ENCODE measurements around the gene DHRSX. TPM values are rescaled to one million over a fixed set of nuclear protein-coding genes. Genes with fewer than 3 reads are reported as not detected.
"Not testable (repeated sequence)": the region's sequence is repeated elsewhere in the genome, so short reads cannot be mapped to it uniquely, and the experiment has no call there.

Gene DHRSX
- total and polyA plus RNA-seq, 12 donors: 6.4 to 68.6 (median 27.7) TPM

- Histone ChIP-seq H3K4me1 (replicated peaks in 1 of 2) (no peaks in the 10 kb centered on the region), H3K27me3 (no peaks in the 10 kb centered on the region), H3K36me3 (replicated peaks in 1 of 2) (no peaks in the 10 kb centered on the region), H3K9me3 (replicated peaks in 1 of 3) (no peaks in the 10 kb centered on the region), H3K4me3 (no peak overlapping the region), H3K27ac (no peak overlapping the region)
- TF ChIP-seq CTCF (IDR thresholded peaks at IDR 0.05): no peak
- TF ChIP-seq POLR2A (IDR thresholded peaks at IDR 0.05): no peak
- no peak for DNase-seq
- WGBS, 4 donors: 81 to 98% (median 94%) methylated on average over 6 of the region's 6 CpGs
- intact Hi-C loops (cut with DNase I): no loop called here
These were observed 42.5 kb downstream of the DHRSX start for GRCh38 chrX:2458309-2458708.

- no peaks in the 10 kb centered on the region for H3K36me3 ChIP-seq (replicated peaks in 1 of 2)
- TF ChIP-seq CTCF (IDR thresholded peaks at IDR 0.05) (no peak), POLR2A (IDR thresholded peaks at IDR 0.05) (no peak)
- H3K27me3 ChIP-seq: no peaks in the 10 kb centered on the region
- no peak for DNase-seq
- H3K27ac ChIP-seq: no peak overlapping the region
- WGBS, 4 donors: 85 to 95% (median 94%) methylated on average over 24 to 26 of the region's 26 CpGs
- intact Hi-C loops (cut with DNase I): no loop called here
- no peaks in the 10 kb centered on the region for H3K9me3 ChIP-seq (replicated peaks in 1 of 3)
- no peaks in the 10 kb centered on the region for H3K4me1 ChIP-seq (replicated peaks in 1 of 2)
- H3K4me3 ChIP-seq: no peak overlapping the region
These were observed 43.3 kb downstream of the DHRSX start for GRCh38 chrX:2457289-2458133.

GRCh38 chrX:2456091-2456490 is 44.7 kb downstream of the DHRSX start:
- intact Hi-C loops (cut with DNase I); H3K9me3 ChIP-seq (replicated peaks in 1 of 3); H3K27me3 ChIP-seq; H3K36me3 ChIP-seq (replicated peaks in 1 of 2); DNase-seq; H3K4me1 ChIP-seq (replicated peaks in 1 of 2); H3K27ac ChIP-seq; H3K4me3 ChIP-seq: not testable (repeated sequence)
- WGBS, 4 donors: 90 to 95% (median 93%) methylated on average over 8 of the region's 8 CpGs

GRCh38 chrX:2454620-2455019 is 46.2 kb downstream of the DHRSX start:
- whole genome bisulfite sequencing, 4 donors: 93 to 98% (median 97%) methylated on average over 9 of the region's 9 CpGs
- DNase-seq; H3K4me3 ChIP-seq; intact Hi-C loops (cut with DNase I); H3K9me3 ChIP-seq (replicated peaks in 1 of 3); H3K27ac ChIP-seq; H3K27me3 ChIP-seq; H3K4me1 ChIP-seq (replicated peaks in 1 of 2); H3K36me3 ChIP-seq (replicated peaks in 1 of 2): not testable (repeated sequence)

GRCh38 chrX:2452799-2453198 is 48.0 kb downstream of the DHRSX start:
- Histone ChIP-seq H3K4me1 (replicated peaks in 1 of 2) (no peaks in the 10 kb centered on the region), H3K27me3 (no peaks in the 10 kb centered on the region), H3K27ac (no peak overlapping the region), H3K9me3 (replicated peaks in 1 of 3) (no peaks in the 10 kb centered on the region), H3K36me3 (replicated peaks in 1 of 2) (no peaks in the 10 kb centered on the region), H3K4me3 (no peak overlapping the region)
- intact Hi-C loops (cut with DNase I): no loop called here
- no peak for DNase-seq
- TF ChIP-seq CTCF (IDR thresholded peaks at IDR 0.05) (no peak), POLR2A (IDR thresholded peaks at IDR 0.05) (no peak)
- 94 to 96% (median 96%) methylated on average over 4 of the region's 4 CpGs for WGBS, 4 donors

All from adrenal gland (tissue), 12 donors.